Tibial nerve (tissue), 4 donors: ENCODE measurements around the gene DGKH. TPM values are rescaled to one million over a fixed set of nuclear protein-coding genes. Genes with fewer than 3 reads are reported as not detected.
A peak's percentile ranks its signal among the peaks of the same experiment; 100 is the strongest.

Source experiments
- DNase-seq, 2 donors: peaks; one replicate each; pipeline ENCODE4 v3.0.0-alpha.2; 2019; ENCODE audit warnings: low spot score in 2 of 2
- H3K27ac ChIP-seq, 4 donors: fragments of 200-600 bp; sonication (generic) in 3 of 4; one replicate each; pipeline ENCODE4 v1.5.1; 2017 to 2019; ENCODE audit warnings: mild to moderate bottlenecking in 1 of 4
- H3K27me3 ChIP-seq, 2 donors: fragments of 200-600 bp; sonication (generic) in 1 of 2; one replicate each; pipeline versions ENCODE4 v1.5.1 to v1.6.0; 2017 to 2019
- H3K36me3 ChIP-seq, 3 donors: fragments of 200-600 bp; sonication (generic); one replicate each; pipeline ENCODE4 v1.5.1; 2018 to 2019
- H3K4me1 ChIP-seq, 4 donors: fragments of 200-600 bp; sonication (generic) in 3 of 4; one replicate each; pipeline ENCODE4 v1.5.1; 2017 to 2019
- H3K4me3 ChIP-seq, 4 donors: fragments of 200-600 bp; sonication (generic) in 3 of 4; one replicate each; pipeline ENCODE4 v1.5.1; 2017 to 2019; ENCODE audit warnings: mild to moderate bottlenecking in 1 of 4, moderate library complexity in 1 of 4
- H3K9me3 ChIP-seq, 4 donors: fragments of 200-600 bp; sonication (generic) in 3 of 4; one replicate each; pipeline ENCODE4 v1.5.1; 2017 to 2019
- CTCF ChIP-seq, 5 experiments: fragments of 200-600 bp in 3 of 5; fragments of 450-650 bp in 2 of 5; sonication (generic) in 3 of 5; IDR thresholded peaks; one replicate each; pipeline ENCODE4 v1.5.1; 2016 to 2019; ENCODE audit warnings: antibody characterized with exemption in 5 of 5, mild to moderate bottlenecking in 3 of 5, moderate library complexity in 2 of 5
- EP300 ChIP-seq, 2 donors: sonication (generic); formaldehyde crosslinking; IDR thresholded peaks; one replicate each; pipeline ENCODE4 v1.6.1; 2017; ENCODE audit warnings: antibody characterized with exemption in 2 of 2, mild to moderate bottlenecking in 1 of 2
- POLR2A ChIP-seq, 2 donors: fragments of 450-650 bp; IDR thresholded peaks; one replicate each; pipeline ENCODE4 v1.6.1; 2017; ENCODE audit warnings: antibody characterized with exemption in 2 of 2, mild to moderate bottlenecking in 2 of 2, moderate library complexity in 2 of 2
- WGBS, 2 donors: methylation state at CpG; one replicate each; pipeline ENCODE4 v1.1.5; 2018; 5-methylcytosine and 5-hydroxymethylcytosine counted together
- total RNA-seq, 4 donors: library from RNA; depleted of rRNA; stranded (reverse); fragments of >200 nt; gene quantifications; one replicate each; pipeline ENCODE4 v1.1.0, GENCODE V29; 2016

The DGKH gene
- total RNA-seq, 4 donors from 2014 or later, result 9.6 to 14.5 (median 12.3) TPM

DNA sequence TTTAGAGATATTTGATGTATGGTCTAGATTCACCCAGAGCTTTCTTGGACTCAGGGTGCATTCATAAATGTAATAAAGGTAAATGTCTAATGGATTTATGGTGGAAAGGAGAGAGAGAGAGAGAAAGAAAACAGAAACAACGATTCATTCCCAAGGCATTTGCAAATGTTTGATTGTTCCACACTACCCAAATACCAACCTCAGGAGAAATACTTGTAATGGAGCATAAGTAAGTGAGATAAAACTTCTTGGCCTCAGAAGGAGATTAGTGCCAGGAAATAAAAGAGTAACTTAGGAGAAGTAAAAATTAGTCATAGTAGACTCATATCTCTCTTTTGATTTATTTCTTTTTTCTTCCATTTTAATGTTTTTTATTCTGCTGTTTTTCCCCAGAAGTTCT lies 40.6 kb upstream of the DGKH start:
- Histone ChIP-seq H3K4me1 (no peaks in the 10 kb centered on the region), H3K9me3 (no peaks in the 10 kb centered on the region), H3K27me3 (no peaks in the 10 kb centered on the region), H3K36me3 (no peaks in the 10 kb centered on the region), H3K4me3 (no peak overlapping the region), H3K27ac (no peak overlapping the region)
- WGBS, 2 donors, result 63 to 71% methylated on average over 1 of the region's 1 CpG
- TF ChIP-seq POLR2A (IDR thresholded peaks at IDR 0.05) (no peak), CTCF (IDR thresholded peaks at IDR 0.05) (no peak), EP300 (IDR thresholded peaks at IDR 0.05) (no peak)
- DNase-seq, result no peak

- no peak overlapping the region for H3K4me3 ChIP-seq
- TF ChIP-seq POLR2A (IDR thresholded peaks at IDR 0.05) (no peak), CTCF (IDR thresholded peaks at IDR 0.05) (no peak), EP300 (IDR thresholded peaks at IDR 0.05) (no peak)
- no peaks in the 10 kb centered on the region for H3K9me3 ChIP-seq
- no peaks in the 10 kb centered on the region for H3K36me3 ChIP-seq
- 84 to 86% methylated on average over 4 of the region's 4 CpGs for WGBS, 2 donors
- H3K27me3 ChIP-seq, result no peaks in the 10 kb centered on the region
- no peaks in the 10 kb centered on the region for H3K4me1 ChIP-seq
- no peak for DNase-seq
- no peak overlapping the region for H3K27ac ChIP-seq
Observed at GRCh38 chr13:42009057-42009456, 39.4 kb upstream of the DGKH start.

GRCh38 chr13:42011601-42012350 lies 36.7 kb upstream of the DGKH start:
- no peak for DNase-seq
- no peak for TF ChIP-seq POLR2A (IDR thresholded peaks at IDR 0.05)
- TF ChIP-seq EP300 (IDR thresholded peaks at IDR 0.05), result no peak
- no peak for TF ChIP-seq CTCF (IDR thresholded peaks at IDR 0.05)
- Histone ChIP-seq H3K36me3 (no peaks in the 10 kb centered on the region), H3K9me3 (no peaks in the 10 kb centered on the region), H3K4me3 (peak overlapping the region in 1 of 4 donors; percentile 12), H3K27ac (no peak overlapping the region), H3K27me3 (no peaks in the 10 kb centered on the region), H3K4me1 (no peaks in the 10 kb centered on the region)
- 55 to 58% methylated on average over 16 of the region's 16 CpGs for WGBS, 2 donors

DNA sequence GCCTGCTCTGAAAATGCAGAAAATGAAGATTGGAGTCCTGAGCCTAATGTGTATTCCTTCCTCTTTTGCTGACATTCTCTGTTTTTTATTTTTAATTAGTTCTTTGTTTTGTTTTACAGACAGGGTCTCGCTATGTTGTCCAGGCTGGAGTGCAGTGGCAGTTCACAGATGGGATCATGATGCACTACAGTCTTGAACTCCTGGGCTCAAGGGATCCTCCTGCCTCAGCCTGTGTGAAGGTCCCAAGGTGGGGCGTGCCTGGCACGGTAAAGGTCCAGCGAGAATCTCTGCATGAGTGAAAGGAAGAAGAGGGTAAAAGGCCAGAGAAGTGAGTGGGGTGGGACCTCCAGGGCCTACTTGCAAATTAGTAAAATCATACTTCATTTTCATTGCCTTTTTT lies 34.3 kb upstream of the DGKH start:
- no peak for TF ChIP-seq EP300 (IDR thresholded peaks at IDR 0.05)
- WGBS, 2 donors, result 85 to 90% methylated on average over 4 of the region's 4 CpGs
- no peak overlapping the region for H3K4me3 ChIP-seq
- H3K4me1 ChIP-seq, result no peaks in the 10 kb centered on the region
- H3K27ac ChIP-seq, result no peak overlapping the region
- no peak for DNase-seq
- no peaks in the 10 kb centered on the region for H3K36me3 ChIP-seq
- H3K9me3 ChIP-seq, result no peaks in the 10 kb centered on the region
- no peaks in the 10 kb centered on the region for H3K27me3 ChIP-seq

GRCh38 chr13:42017264-42017663 lies 31.2 kb upstream of the DGKH start:
- Histone ChIP-seq H3K4me1 (no peaks in the 10 kb centered on the region), H3K27me3 (no peaks in the 10 kb centered on the region), H3K4me3 (no peak overlapping the region), H3K36me3 (no peaks in the 10 kb centered on the region), H3K27ac (no peak overlapping the region), H3K9me3 (no peaks in the 10 kb centered on the region)
- 60% methylated on average over 2 of the region's 2 CpGs for WGBS, 2 donors
- no peak for DNase-seq
- TF ChIP-seq EP300 (IDR thresholded peaks at IDR 0.05) (no peak), POLR2A (IDR thresholded peaks at IDR 0.05) (no peak), CTCF (IDR thresholded peaks at IDR 0.05) (no peak)
